ENCODE data around the gene CNBP.

DNA sequence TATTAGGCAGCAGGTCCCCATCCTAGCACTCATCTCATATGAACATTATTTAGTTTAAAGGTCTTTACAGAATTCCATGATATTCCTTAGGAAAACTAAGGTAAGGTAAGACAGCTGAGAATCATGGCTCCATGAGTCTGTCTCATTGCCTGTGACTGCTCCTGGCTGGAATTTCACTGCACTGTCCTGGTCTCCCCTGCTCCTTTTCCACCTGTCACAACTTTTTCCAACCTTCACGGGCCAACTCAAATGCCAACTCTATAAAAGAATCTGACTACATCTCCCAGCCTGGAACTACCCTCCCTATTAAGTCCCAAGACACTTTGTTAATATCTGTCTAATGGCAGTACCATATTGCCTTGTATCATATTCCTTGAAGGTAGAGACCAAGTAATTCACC is 7.6 kb downstream of the CNBP start:
- TF ChIP-seq, protein P1, sequence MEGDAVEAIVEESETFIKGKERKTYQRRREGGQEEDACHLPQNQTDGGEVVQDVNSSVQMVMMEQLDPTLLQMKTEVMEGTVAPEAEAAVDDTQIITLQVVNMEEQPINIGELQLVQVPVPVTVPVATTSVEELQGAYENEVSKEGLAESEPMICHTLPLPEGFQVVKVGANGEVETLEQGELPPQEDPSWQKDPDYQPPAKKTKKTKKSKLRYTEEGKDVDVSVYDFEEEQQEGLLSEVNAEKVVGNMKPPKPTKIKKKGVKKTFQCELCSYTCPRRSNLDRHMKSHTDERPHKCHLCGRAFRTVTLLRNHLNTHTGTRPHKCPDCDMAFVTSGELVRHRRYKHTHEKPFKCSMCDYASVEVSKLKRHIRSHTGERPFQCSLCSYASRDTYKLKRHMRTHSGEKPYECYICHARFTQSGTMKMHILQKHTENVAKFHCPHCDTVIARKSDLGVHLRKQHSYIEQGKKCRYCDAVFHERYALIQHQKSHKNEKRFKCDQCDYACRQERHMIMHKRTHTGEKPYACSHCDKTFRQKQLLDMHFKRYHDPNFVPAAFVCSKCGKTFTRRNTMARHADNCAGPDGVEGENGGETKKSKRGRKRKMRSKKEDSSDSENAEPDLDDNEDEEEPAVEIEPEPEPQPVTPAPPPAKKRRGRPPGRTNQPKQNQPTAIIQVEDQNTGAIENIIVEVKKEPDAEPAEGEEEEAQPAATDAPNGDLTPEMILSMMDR (IDR thresholded peaks at IDR 0.05): no peak
- no peak for TF ChIP-seq POLR2A (IDR thresholded peaks at IDR 0.05)
- TF ChIP-seq EP300 (IDR thresholded peaks at IDR 0.05): no peak
- no peak for TF ChIP-seq POLR2AphosphoS5 (IDR thresholded peaks at IDR 0.05)
